ENCODE measurements around the gene IFNGR1.

The IFNGR1 gene

DNA sequence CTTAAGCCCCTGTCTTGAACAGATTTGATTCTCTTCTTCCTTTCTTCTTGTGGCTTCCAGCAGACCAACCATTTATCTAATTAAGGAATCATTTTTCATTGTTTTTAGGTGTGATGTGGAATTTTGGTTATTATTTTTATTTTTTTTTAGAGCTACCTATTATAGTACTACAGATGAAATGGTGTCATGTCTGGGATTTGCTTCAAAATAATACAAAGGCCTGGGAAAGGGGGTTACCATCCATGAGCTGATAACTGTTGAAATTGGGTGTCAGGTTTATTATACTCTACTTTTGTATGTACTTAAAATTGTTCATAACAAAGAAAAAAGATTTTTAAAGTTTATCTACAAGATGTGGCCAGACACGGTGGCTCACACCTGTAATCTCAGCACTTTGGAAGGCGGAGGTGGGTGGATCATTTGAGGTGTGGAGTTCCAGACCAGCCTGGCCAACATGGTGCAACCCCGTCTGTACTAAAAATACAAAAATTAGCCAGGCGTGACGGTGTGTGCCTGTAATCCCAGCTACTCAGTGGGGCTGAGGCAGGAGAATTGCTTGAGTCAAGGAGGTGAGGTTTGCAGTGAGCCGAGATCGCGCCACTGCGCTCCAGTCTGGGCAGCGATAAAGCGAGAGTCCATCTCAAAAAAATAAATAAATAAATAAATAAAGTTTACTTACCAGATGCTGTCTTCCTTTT lies 46.3 kb downstream of the IFNGR1 start:
- no peak for DNase-seq

DNA sequence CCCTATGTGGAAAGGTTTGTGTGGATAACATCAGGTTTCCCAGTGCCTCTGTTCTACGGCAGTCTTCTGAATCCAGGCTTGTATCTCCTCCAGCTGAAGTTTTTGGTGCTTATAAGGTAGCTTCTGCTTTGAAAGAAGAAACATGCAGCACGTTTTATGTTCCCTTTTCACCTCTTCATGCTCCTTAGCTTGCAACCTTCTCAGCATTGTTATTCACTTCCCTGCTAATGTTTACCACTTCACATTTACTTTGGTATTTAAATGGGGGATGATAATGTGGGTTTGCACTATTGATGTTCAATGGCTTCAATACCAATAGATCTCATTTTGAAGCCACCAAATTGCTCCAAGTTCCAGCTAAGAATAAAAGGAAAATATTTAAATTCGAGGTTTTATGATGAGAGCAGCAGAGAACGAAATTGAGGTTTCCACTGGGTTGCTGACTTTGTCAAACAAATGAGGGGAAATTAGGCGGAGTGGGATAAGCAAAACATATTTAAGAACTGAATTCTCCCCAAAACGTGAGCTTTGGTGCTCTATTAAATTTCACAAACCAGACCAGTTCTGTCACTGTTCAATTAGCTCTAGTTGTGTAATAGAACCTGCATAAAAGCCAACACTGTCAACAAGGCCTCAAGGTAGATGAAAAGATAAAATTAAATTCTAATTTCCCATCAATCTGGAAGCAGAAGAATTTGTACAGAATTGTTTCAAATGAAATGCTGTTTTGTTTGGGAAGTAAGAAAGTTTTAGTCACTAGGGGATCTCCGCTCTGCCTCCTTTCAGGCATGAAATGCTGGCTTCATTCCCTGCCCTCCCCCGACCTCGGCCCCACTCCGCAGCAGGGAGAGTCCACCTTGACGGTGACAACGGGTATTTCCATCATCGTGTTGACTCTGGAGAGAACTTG lies 47.1 kb downstream of the IFNGR1 start:
- DNase-seq = no peak

DNA sequence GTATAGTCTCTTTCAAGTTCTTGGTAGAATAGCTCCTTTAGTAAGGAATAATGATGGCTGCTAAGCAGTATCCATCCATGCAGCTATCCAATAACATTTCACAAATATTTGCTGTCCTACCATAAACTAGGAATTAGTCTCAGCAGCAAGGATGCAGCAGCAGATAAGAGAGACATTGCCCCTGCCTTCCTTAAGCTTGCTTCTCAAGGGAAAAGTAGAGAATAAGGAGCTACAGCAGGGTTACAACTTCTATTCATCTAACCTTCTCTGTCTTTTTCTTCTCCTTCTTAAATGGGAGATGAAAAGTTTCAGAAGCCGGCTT lies 48.2 kb downstream of the IFNGR1 start:
- DNase-seq = no peak

- no peak for DNase-seq
Measured at GRCh38 chr6:137170266-137171052, 48.7 kb downstream of the IFNGR1 start.

DNA sequence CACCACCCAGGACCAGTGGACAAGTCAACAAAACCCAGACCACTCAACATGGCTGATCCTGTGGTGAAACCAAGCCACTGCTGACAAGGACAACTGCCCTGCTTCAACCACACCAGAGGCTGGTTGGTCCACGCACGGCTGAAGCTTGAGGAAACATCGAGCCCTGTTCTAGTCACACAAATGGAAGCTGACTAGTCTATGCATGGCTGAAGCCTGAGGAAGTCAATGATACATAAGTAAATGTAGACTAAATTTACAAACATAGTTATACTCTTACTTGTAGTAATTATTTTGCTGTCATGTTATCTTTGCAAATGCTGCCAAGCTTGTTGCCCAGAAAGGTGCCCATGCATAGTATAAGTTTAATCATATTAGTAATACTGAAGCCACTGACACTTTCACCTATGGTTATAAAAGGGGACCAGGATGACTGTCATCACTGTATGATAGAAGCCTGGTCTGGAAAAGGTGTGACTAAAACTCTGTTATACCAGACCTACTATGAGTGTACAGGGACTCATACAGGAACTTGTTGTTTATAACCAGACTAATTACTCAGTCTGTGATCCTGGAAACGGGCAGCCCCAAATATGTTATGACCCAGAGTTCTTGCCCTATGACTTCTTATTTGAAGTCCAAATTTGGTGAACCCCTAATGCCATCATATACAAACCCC lies 51.3 kb downstream of the IFNGR1 start:
- no peak for DNase-seq

- no peak for DNase-seq
Measured at GRCh38 chr6:137166247-137167098, 52.7 kb downstream of the IFNGR1 start.

GRCh38 chr6:137165375-137166246 lies 53.6 kb downstream of the IFNGR1 start:
- DNase-seq = peak; percentile 40

- no peak for DNase-seq
Measured at GRCh38 chr6:137163732-137164318, 55.4 kb downstream of the IFNGR1 start.

GRCh38 chr6:137162692-137163306 lies 56.4 kb downstream of the IFNGR1 start:
- no peak for DNase-seq

DNA sequence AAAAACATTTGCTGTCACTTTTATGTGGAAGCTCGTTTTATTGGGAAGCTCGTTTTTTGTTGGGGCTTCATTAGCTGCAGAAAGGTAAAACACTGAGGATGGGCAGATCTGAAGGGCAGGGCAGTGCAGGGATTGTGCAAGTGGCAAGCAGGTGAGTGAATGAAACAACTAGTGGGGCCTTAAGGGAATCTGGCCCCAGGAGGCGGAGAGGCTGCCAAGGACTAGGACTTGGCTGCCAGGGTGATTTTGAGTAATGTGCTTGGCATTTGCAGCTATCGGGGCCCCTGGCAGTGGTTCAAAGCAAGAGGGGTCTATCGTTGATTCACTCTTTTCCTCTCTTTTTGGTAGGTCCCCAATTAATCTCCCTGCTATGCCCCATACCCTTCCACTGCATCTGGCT lies 57.2 kb downstream of the IFNGR1 start:
- DNase-seq = no peak

DNA sequence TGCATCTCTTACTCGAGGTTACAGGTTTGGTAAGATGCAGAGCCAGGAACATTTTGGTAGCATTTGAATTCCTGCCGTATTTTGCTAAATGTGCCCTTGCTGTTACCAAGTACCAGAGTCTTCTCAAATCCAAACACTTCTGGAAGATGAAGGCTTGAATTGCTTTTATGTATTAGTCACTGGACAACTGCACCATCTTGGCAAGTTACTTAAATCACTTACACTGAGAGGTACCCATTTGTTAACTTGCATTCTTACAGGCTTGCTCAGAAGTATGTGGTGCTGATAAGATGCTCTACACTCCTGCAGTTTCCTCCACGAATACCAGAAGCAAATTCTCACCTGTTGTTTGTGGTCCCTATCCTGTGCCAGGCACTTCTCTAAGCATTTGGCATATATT lies 58.4 kb downstream of the IFNGR1 start:
- DNase-seq = no peak

GRCh38 chr6:137159912-137160311 lies 59.3 kb downstream of the IFNGR1 start:
- DNase-seq = no peak

GRCh38 chr6:137157601-137158000 lies 61.6 kb downstream of the IFNGR1 start:
- DNase-seq = no peak

DNA sequence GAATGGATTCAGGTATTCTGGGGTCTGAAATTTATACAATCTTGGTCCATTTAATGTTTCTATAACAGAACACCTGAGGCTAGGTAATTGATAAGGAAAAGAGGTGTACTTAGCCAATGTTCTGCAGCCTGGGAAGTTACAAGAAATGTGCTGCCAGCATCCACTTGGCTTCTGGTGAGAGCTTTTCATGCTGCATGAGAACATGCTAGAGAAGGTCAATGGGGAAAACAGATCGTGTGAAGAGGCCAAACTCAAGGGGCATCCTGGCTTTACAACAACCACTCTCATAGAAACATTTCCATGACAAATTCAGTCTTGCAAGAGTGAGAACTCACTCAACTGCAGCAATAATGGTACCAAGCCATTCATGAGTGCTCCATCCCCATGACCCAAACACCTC lies 62.5 kb downstream of the IFNGR1 start:
- no peak for DNase-seq

DNA sequence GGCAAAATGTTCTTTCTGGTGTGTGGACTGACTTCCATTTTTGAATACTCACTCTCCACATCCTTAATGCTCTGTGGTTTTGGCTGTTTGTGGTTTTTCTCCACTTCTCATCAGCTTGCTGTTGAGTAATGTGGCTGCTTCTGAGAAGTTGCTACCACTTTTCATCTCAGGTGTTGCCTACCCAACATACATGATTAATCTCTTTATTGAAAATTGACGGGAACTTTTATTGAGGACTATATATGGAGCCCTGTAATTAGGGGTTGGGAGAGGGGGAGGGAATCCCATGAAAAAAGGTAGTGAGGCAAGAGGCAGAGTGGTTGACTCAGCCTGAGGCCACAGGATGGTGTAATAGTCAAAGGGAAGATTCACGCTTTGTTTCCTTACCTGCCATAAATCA lies 63.4 kb downstream of the IFNGR1 start:
- no peak for DNase-seq

GRCh38 chr6:137150072-137150471 lies 69.1 kb downstream of the IFNGR1 start:
- no peak for DNase-seq

GRCh38 chr6:137149035-137149393 lies 70.2 kb downstream of the IFNGR1 start:
- no peak for DNase-seq

DNA sequence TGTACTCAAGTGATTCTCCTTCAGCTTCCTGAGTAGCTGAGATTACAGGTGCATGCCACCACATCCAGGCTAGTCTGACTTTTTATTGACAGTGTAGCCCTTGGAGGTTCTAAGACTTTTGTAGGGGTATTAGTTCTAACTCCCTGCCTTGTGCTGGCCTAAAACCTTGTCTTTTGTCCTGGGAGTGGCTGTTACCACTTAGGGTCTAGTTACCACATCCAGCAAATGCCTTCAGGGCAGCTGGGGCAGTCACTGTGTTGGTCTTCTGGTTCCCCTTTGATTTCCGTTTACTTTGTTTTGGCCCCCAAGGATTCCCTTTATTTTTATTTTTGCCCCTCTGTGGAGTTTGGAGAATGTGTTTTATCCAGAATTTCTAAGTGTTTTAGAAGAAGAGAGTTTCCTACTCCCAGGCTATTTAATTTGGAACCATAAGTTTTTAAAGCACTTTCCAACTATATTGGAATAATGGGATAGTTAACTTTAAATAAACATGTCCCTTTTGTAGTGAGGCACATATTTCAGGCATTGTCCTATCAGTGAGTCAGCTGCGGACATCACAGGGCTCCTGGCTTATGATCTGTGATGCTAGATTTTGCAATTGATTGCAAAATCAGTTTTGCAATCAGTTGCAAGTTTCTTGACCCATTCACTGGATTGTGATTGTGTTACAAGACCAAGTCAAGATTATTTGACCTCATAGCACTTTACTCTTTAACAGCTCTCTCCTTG lies 70.7 kb downstream of the IFNGR1 start:
- no peak for DNase-seq
